Activated T-helper 17 cell treated with anti-CD3 and anti-CD28 coated beads, Interleukin-2, amount 50 U/mL, for 72 hours (primary cell): ENCODE results near the gene PALD1. TPM values are rescaled to one million over a fixed set of nuclear protein-coding genes. Genes with fewer than 3 reads are reported as not detected.

Experiments
- total RNA-seq, 2 donors: library from RNA; stranded (reverse); gene quantifications; one replicate each; pipeline ENCODE4 v1.2.3, GENCODE V29; 2022

Gene PALD1
- total RNA-seq, 2 donors from 2014 or later: 0.17 to 1.4 TPM

Other genes starting within 250 kb of the PALD1 start
- gene PPA1, start 245.3 kb upstream of the PALD1 start, total RNA-seq: 100 to 1,000 TPM; 176 to 260 TPM
- gene NPFFR1, start 194.8 kb upstream of the PALD1 start, total RNA-seq: not detected
- 10 to 100 TPM in 1 of 2 donors, 1 to 10 TPM in 1; 4.9 to 10.7 TPM for gene LRRC20, start 96.1 kb upstream of the PALD1 start, total RNA-seq
- gene EIF4EBP2, start 74.6 kb upstream of the PALD1 start, total RNA-seq: 10 to 100 TPM; 16.1 to 29.0 TPM
- gene NODAL, start 37.1 kb upstream of the PALD1 start, total RNA-seq: not detected
- 10 to 100 TPM; 22.5 to 28.5 TPM for gene PRF1, start 124.0 kb downstream of the PALD1 start, total RNA-seq
- under 1 TPM; 0.06 to 0.19 TPM for gene ADAMTS14, start 193.7 kb downstream of the PALD1 start, total RNA-seq